Measurements from ENCODE around the gene SPHK1. TPM values are rescaled to one million over a fixed set of nuclear protein-coding genes. Genes with fewer than 3 reads are reported as not detected.
A peak's percentile ranks its signal among the peaks of the same experiment; 100 is the strongest.

SPHK1 gene
- total RNA-seq, 4 donors from 2014 or later: 10.5 to 17.9 (median 12.5) TPM

- Histone ChIP-seq H3K27ac (peak overlapping the region; percentile 88), H3K9me3 (no peaks in the 10 kb centered on the region), H3K4me3 (no peak overlapping the region), H3K36me3 (no peaks in the 10 kb centered on the region), H3K27me3 (no peaks in the 10 kb centered on the region), H3K4me1 (peaks cover 39% of the 10 kb centered on the region)
- 61% methylated on average over 11 of the region's 11 CpGs for WGBS
- no peak for DNase-seq (ENCODE audit: low spot score in 2 of 2)
- no peak for TF ChIP-seq POLR2AphosphoS5 (IDR thresholded peaks at IDR 0.05)
- no peak for TF ChIP-seq CTCF (IDR thresholded peaks at IDR 0.05)
Measured at GRCh38 chr17:76363107-76363842, 21.1 kb upstream of the SPHK1 start.

GRCh38 chr17:76365256-76365903, 19.0 kb upstream of the SPHK1 start:
- Histone ChIP-seq H3K27me3 (no peaks in the 10 kb centered on the region), H3K4me3 (no peak overlapping the region), H3K27ac (no peak overlapping the region), H3K9me3 (no peaks in the 10 kb centered on the region), H3K36me3 (no peaks in the 10 kb centered on the region), H3K4me1 (peaks cover 40% of the 10 kb centered on the region)
- WGBS: 39% methylated on average over 12 of the region's 12 CpGs
- DNase-seq (ENCODE audit: low spot score in 2 of 2): no peak
- peak; percentile 6 to 25 for TF ChIP-seq CTCF (IDR thresholded peaks at IDR 0.05)
- TF ChIP-seq POLR2AphosphoS5 (IDR thresholded peaks at IDR 0.05): no peak

GRCh38 chr17:76366247-76366646, 18.2 kb upstream of the SPHK1 start:
- Histone ChIP-seq H3K9me3 (no peaks in the 10 kb centered on the region), H3K27me3 (no peaks in the 10 kb centered on the region), H3K36me3 (no peaks in the 10 kb centered on the region), H3K4me1 (peaks cover 39% of the 10 kb centered on the region), H3K27ac (no peak overlapping the region), H3K4me3 (no peak overlapping the region)
- TF ChIP-seq CTCF (IDR thresholded peaks at IDR 0.05): no peak
- TF ChIP-seq POLR2AphosphoS5 (IDR thresholded peaks at IDR 0.05): no peak
- 100% methylated on average over 2 of the region's 3 CpGs for WGBS
- DNase-seq (ENCODE audit: low spot score in 2 of 2): no peak

GRCh38 chr17:76367642-76368041, 16.8 kb upstream of the SPHK1 start:
- 68% methylated on average over 4 of the region's 6 CpGs for WGBS
- no peaks in the 10 kb centered on the region for H3K36me3 ChIP-seq

More at GRCh38 chr17:76367642-76368041, 16.8 kb upstream of the SPHK1 start:
- no peak for DNase-seq (ENCODE audit: low spot score in 2 of 2)
- H3K9me3 ChIP-seq: no peaks in the 10 kb centered on the region
- peaks cover 25% of the 10 kb centered on the region for H3K4me1 ChIP-seq
- H3K27me3 ChIP-seq: no peaks in the 10 kb centered on the region
- no peak overlapping the region for H3K4me3 ChIP-seq
- TF ChIP-seq EP300 (IDR thresholded peaks at IDR 0.05) (no peak), POLR2AphosphoS5 (IDR thresholded peaks at IDR 0.05) (no peak), POLR2A (IDR thresholded peaks at IDR 0.05) (no peak), CTCF (IDR thresholded peaks at IDR 0.05) (no peak)
- H3K27ac ChIP-seq: no peak overlapping the region
